Natural killer cell (primary cell): ENCODE data around the gene STK24. TPM values are rescaled to one million over a fixed set of nuclear protein-coding genes. Genes with fewer than 3 reads are reported as not detected.

Experiments used
- ATAC-seq, 3 donors: fragments of 150-1000 bp in 2 of 3; fragments of 200-7000 bp in 1 of 3; cut with Tn5 transposase; 1 replicate in 1 of 3; 2 replicates in 2 of 3; pipeline ENCODE4 v1.10.0; 2021; ENCODE audit warnings: mild to moderate bottlenecking in 2 of 3, moderate library complexity in 2 of 3
- DNase-seq, 2 donors: peaks; one replicate each; pipeline versions ENCODE4 v3.0.0 to v3.0.0-alpha.2; 2013 to 2021; ENCODE audit warnings: mixed read lengths in 1 of 2
- H3K27ac ChIP-seq: one replicate; pipeline ENCODE4 v1.5.1; 2013; ENCODE audit warnings: mild to moderate bottlenecking, low read length
- H3K27me3 ChIP-seq: one replicate; pipeline ENCODE4 v1.6.1; 2013; ENCODE audit warnings: low read length; ENCODE audit not compliant: control insufficient read depth, insufficient read depth
- H3K36me3 ChIP-seq: one replicate; pipeline ENCODE4 v1.6.1; 2013; ENCODE audit warnings: low read length; ENCODE audit not compliant: control insufficient read depth, insufficient read depth
- H3K4me1 ChIP-seq: one replicate; pipeline ENCODE4 v1.6.1; 2013; ENCODE audit warnings: low read length; ENCODE audit not compliant: control insufficient read depth, insufficient read depth
- H3K4me3 ChIP-seq: one replicate; pipeline ENCODE4 v1.5.1; 2013; ENCODE audit warnings: low read length
- H3K9me3 ChIP-seq: one replicate; pipeline ENCODE4 v1.6.1; 2013; ENCODE audit warnings: low read length; ENCODE audit not compliant: control insufficient read depth, insufficient read depth
- H3K27ac Mint-ChIP-seq, 2 donors: one replicate each; pipeline ENCODE4 v1.8.0; 2022; ENCODE audit warnings: mild to moderate bottlenecking in 2 of 2, mixed read lengths in 2 of 2, moderate library complexity in 1 of 2
- H3K27me3 Mint-ChIP-seq, 2 donors: one replicate each; pipeline ENCODE4 v1.8.0; 2022; ENCODE audit warnings: low read depth in 2 of 2, mixed read lengths in 2 of 2
- H3K36me3 Mint-ChIP-seq: one replicate; pipeline ENCODE4 v1.8.0; 2022; ENCODE audit warnings: mixed read lengths
- H3K4me1 Mint-ChIP-seq, 2 donors: one replicate each; pipeline ENCODE4 v1.8.0; 2022; ENCODE audit warnings: mixed read lengths in 2 of 2
- H3K4me3 Mint-ChIP-seq: one replicate; pipeline ENCODE4 v1.8.0; 2022; ENCODE audit warnings: mild to moderate bottlenecking, moderate library complexity, mixed read lengths
- H3K9me3 Mint-ChIP-seq, 2 donors: one replicate each; pipeline ENCODE4 v1.8.0; 2022; ENCODE audit warnings: mixed read lengths in 2 of 2
- CTCF ChIP-seq: fragments of 200-600 bp; IDR thresholded peaks from one replicate; pipeline ENCODE4 v1.8.0; 2022; ENCODE audit warnings: antibody characterized with exemption
- WGBS: methylation state at CpG from one replicate; pipeline ENCODE4 v1.1.7; 2013; ENCODE audit warnings: missing lambda C conversion rate; ENCODE audit not compliant: insufficient coverage; 5-methylcytosine and 5-hydroxymethylcytosine counted together
- intact Hi-C: fragments of 100-400 bp; cut with micrococcal nuclease; formaldehyde crosslinking; loops from one replicate; pipeline ENCODE4 v1.14.2; 2022
- total RNA-seq, 4 donors: library from RNA; stranded (reverse); fragments of 120-200 nt in 1 of 4; gene quantifications; one replicate each; pipeline versions ENCODE4 v1.2.3 to v1.2.4, GENCODE V29; 2013 to 2022

Gene STK24
- total RNA-seq, 3 donors from 2014 or later (not counting 1 experiment from before 2014, with no cell fraction given), result 64.5 to 78.4 (median 70.4) TPM

GRCh38 chr13:98429531-98429930 is 147.4 kb downstream of the STK24 start:
- Mint-ChIP-seq H3K4me1 (no peaks in the 10 kb centered on the region), H3K4me3 (no peak overlapping the region), H3K9me3 (no peaks in the 10 kb centered on the region), H3K27me3 (peaks cover 11 to 14% of the 10 kb centered on the region in 2 donors), H3K36me3 (no peaks in the 10 kb centered on the region), H3K27ac (no peak overlapping the region)
- Histone ChIP-seq H3K27me3 (no peaks in the 10 kb centered on the region), H3K4me3 (no peak overlapping the region), H3K9me3 (no peaks in the 10 kb centered on the region), H3K4me1 (no peaks in the 10 kb centered on the region), H3K27ac (no peak overlapping the region), H3K36me3 (no peaks in the 10 kb centered on the region)
- intact Hi-C loops, result no loop called here
- no peak for TF ChIP-seq CTCF
- no peak for DNase-seq
- no peak for ATAC-seq
- 88% methylated on average over 7 of the region's 7 CpGs for WGBS

GRCh38 chr13:98429081-98429480 is 147.8 kb downstream of the STK24 start:
- Histone ChIP-seq H3K27me3 (no peaks in the 10 kb centered on the region), H3K9me3 (no peaks in the 10 kb centered on the region), H3K36me3 (no peaks in the 10 kb centered on the region), H3K27ac (no peak overlapping the region), H3K4me3 (no peak overlapping the region), H3K4me1 (no peaks in the 10 kb centered on the region)
- Mint-ChIP-seq H3K27ac (no peak overlapping the region), H3K4me3 (no peak overlapping the region), H3K4me1 (no peaks in the 10 kb centered on the region), H3K36me3 (no peaks in the 10 kb centered on the region), H3K9me3 (no peaks in the 10 kb centered on the region), H3K27me3 (peaks cover 11 to 14% of the 10 kb centered on the region in 2 donors)
- intact Hi-C loops, result no loop called here
- DNase-seq, result no peak
- peak in 1 of 3 donors; percentile 11 for ATAC-seq
- 86% methylated on average over 10 of the region's 10 CpGs for WGBS
- no peak for TF ChIP-seq CTCF

GRCh38 chr13:98428256-98428966 is 148.5 kb downstream of the STK24 start:
- no peak for DNase-seq
- no peaks in the 10 kb centered on the region for H3K36me3 ChIP-seq
- peaks cover 0 to 5% of the 10 kb centered on the region in 2 donors for H3K4me1 Mint-ChIP-seq
- TF ChIP-seq CTCF, result no peak
- H3K27ac ChIP-seq, result no peak overlapping the region
- H3K4me3 Mint-ChIP-seq, result no peak overlapping the region
- no peaks in the 10 kb centered on the region for H3K4me1 ChIP-seq
- no peak overlapping the region for H3K4me3 ChIP-seq
- intact Hi-C loops, result no loop called here
- peak in 1 of 3 donors; percentile 25 for ATAC-seq
- no peaks in the 10 kb centered on the region for H3K9me3 ChIP-seq
- no peak overlapping the region for H3K27ac Mint-ChIP-seq
- no peaks in the 10 kb centered on the region for H3K36me3 Mint-ChIP-seq
- no peaks in the 10 kb centered on the region for H3K9me3 Mint-ChIP-seq
- no peaks in the 10 kb centered on the region for H3K27me3 ChIP-seq
- 87% methylated on average over 15 of the region's 15 CpGs for WGBS
- peaks cover 11 to 14% of the 10 kb centered on the region in 2 donors for H3K27me3 Mint-ChIP-seq
